ENCODE data around the gene ARHGAP15.

ARHGAP15 gene

GRCh38 chr2:143682436-143683055 lies 553.3 kb downstream of the ARHGAP15 start:
- DNase-seq (ENCODE audit: low read depth in 1 of 2, low spot score in 1 of 2): peak in 1 of 2 experiments; percentile 25
- no peak overlapping the region for H3K27ac ChIP-seq (replicated peaks)
- H3K27me3 ChIP-seq (ENCODE audit: insufficient read depth, poor library complexity, severe bottlenecking): no peaks in the 10 kb centered on the region
- TF ChIP-seq GABPA (IDR thresholded peaks at IDR 0.05; ENCODE audit: low read depth): no peak
- peak; percentile 95 for TF ChIP-seq SPI1 (IDR thresholded peaks at IDR 0.05; ENCODE audit: borderline replicate concordance, low read depth)
- no peak overlapping the region for H3K4me3 ChIP-seq (replicated peaks; ENCODE audit: insufficient read depth, low read length)

GRCh38 chr2:143683977-143684376 lies 554.8 kb downstream of the ARHGAP15 start:
- Histone ChIP-seq H3K27ac (replicated peaks) (no peak overlapping the region), H3K27me3 (ENCODE audit: insufficient read depth, poor library complexity, severe bottlenecking) (no peaks in the 10 kb centered on the region), H3K4me3 (replicated peaks; ENCODE audit: insufficient read depth, low read length) (no peak overlapping the region)
- no peak for DNase-seq (ENCODE audit: low read depth in 1 of 2, low spot score in 1 of 2)
- TF ChIP-seq SPI1 (IDR thresholded peaks at IDR 0.05; ENCODE audit: borderline replicate concordance, low read depth) (no peak), POLR2AphosphoS5 (IDR thresholded peaks at IDR 0.05; ENCODE audit: low read depth) (no peak), CTCF (IDR thresholded peaks at IDR 0.05; ENCODE audit: insufficient read depth, low read length) (no peak), GABPA (IDR thresholded peaks at IDR 0.05; ENCODE audit: low read depth) (no peak)
- TF ChIP-seq, protein P1, sequence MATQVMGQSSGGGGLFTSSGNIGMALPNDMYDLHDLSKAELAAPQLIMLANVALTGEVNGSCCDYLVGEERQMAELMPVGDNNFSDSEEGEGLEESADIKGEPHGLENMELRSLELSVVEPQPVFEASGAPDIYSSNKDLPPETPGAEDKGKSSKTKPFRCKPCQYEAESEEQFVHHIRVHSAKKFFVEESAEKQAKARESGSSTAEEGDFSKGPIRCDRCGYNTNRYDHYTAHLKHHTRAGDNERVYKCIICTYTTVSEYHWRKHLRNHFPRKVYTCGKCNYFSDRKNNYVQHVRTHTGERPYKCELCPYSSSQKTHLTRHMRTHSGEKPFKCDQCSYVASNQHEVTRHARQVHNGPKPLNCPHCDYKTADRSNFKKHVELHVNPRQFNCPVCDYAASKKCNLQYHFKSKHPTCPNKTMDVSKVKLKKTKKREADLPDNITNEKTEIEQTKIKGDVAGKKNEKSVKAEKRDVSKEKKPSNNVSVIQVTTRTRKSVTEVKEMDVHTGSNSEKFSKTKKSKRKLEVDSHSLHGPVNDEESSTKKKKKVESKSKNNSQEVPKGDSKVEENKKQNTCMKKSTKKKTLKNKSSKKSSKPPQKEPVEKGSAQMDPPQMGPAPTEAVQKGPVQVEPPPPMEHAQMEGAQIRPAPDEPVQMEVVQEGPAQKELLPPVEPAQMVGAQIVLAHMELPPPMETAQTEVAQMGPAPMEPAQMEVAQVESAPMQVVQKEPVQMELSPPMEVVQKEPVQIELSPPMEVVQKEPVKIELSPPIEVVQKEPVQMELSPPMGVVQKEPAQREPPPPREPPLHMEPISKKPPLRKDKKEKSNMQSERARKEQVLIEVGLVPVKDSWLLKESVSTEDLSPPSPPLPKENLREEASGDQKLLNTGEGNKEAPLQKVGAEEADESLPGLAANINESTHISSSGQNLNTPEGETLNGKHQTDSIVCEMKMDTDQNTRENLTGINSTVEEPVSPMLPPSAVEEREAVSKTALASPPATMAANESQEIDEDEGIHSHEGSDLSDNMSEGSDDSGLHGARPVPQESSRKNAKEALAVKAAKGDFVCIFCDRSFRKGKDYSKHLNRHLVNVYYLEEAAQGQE (IDR thresholded peaks at IDR 0.05; ENCODE audit: insufficient replicate concordance, low read depth): no peak

GRCh38 chr2:143684551-143685320 lies 555.5 kb downstream of the ARHGAP15 start:
- no peaks in the 10 kb centered on the region for H3K27me3 ChIP-seq (ENCODE audit: insufficient read depth, poor library complexity, severe bottlenecking)
- no peak for DNase-seq (ENCODE audit: low read depth in 1 of 2, low spot score in 1 of 2)
- no peak overlapping the region for H3K4me3 ChIP-seq (replicated peaks; ENCODE audit: insufficient read depth, low read length)
- H3K27ac ChIP-seq (replicated peaks): no peak overlapping the region
- TF ChIP-seq, protein P1 (IDR thresholded peaks at IDR 0.05; ENCODE audit: insufficient replicate concordance, low read depth): no peak
- TF ChIP-seq POLR2AphosphoS5 (IDR thresholded peaks at IDR 0.05; ENCODE audit: low read depth) (no peak), GABPA (IDR thresholded peaks at IDR 0.05; ENCODE audit: low read depth) (no peak), SPI1 (IDR thresholded peaks at IDR 0.05; ENCODE audit: borderline replicate concordance, low read depth) (no peak), CTCF (IDR thresholded peaks at IDR 0.05; ENCODE audit: insufficient read depth, low read length) (no peak)

DNA sequence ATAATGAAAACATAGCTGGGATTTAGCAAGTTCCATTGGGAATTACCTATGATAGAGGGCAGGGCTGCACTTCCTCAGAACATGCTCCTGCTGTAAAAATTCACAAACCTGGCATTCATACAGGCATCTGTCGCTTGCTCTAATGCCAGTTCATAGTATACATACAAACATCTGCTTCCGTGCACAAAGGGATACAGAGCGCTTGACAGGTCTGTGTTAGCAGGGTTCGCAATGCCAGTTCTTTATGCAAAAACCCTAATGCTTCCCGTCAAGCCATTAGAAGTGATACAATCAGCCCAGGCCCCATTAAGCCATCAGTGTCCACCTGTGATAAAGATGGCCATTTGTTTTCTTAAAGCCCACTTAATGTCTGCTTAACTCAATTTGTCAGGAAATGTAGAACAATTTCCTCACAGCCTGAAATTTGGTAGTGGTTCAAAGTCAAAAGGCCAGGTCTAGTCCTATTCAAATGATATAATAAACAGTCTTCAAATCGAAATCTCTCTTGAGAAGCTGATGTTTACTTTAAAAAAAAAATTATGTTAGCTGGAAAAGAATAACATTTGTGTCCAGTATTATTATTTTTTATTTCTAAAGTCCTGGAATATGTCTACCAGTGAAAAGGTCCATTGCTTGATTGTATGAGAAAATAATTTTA lies 556.3 kb downstream of the ARHGAP15 start:
- DNase-seq (ENCODE audit: low read depth in 1 of 2, low spot score in 1 of 2): no peak
- Histone ChIP-seq H3K27me3 (ENCODE audit: insufficient read depth, poor library complexity, severe bottlenecking) (no peaks in the 10 kb centered on the region), H3K4me3 (replicated peaks; ENCODE audit: insufficient read depth, low read length) (no peak overlapping the region), H3K27ac (replicated peaks) (no peak overlapping the region)
- TF ChIP-seq CTCF (IDR thresholded peaks at IDR 0.05; ENCODE audit: insufficient read depth, low read length) (no peak), SPI1 (IDR thresholded peaks at IDR 0.05; ENCODE audit: borderline replicate concordance, low read depth) (no peak), GABPA (IDR thresholded peaks at IDR 0.05; ENCODE audit: low read depth) (no peak)
- TF ChIP-seq, protein P1 (IDR thresholded peaks at IDR 0.05; ENCODE audit: insufficient replicate concordance, low read depth): no peak

All from HL-60 (cell line).